ENCODE results near the gene KCNAB1.
"Not testable (repeated sequence)": the region's sequence is repeated elsewhere in the genome, so short reads cannot be mapped to it uniquely, and the experiment has no call there.

Gene KCNAB1

GRCh38 chr3:156176629-156177210 lies 56.3 kb downstream of the KCNAB1 start:
- DNase-seq = no peak

DNA sequence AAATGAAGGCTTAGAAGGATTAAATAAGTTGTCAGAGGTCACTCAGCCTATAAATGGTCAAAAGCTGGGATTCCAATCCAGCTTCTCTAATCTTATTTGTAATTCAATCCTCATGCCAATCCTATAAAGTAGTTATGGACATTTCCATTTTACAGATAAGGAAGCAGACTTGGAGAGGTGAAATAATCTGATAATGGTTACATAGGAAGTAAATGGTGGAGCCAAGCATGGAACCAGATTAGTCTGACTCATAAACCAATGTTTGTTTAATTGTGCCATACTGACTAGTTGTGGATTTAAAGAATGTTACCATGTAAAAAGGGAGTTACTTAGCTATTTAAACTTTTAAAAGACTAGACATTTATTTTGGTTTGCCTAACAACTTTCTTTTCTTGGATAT lies 59.7 kb downstream of the KCNAB1 start:
- no peak for DNase-seq

GRCh38 chr3:156181509-156181908 lies 61.1 kb downstream of the KCNAB1 start:
- DNase-seq = no peak

GRCh38 chr3:156183396-156183795 lies 63.0 kb downstream of the KCNAB1 start:
- DNase-seq = no peak

DNA sequence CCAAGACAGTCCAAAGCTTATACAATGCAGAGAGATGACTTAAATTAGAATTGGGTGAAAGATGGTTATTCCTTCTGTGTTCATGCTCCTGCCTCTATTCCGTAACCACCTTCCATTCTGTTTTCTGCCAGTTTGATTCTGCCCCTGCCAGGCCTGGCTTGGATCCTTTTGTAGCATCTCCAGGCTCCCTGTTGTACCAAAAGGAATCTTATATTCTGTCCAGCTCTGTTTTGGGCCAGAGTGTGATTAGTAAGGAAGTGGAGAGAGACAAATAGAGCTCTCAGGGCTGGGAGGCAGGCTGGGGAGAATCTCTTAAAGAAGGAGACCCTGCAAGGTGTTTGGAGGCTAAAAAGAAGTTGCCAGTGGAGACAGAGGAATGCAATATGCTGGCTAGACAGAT lies 63.8 kb downstream of the KCNAB1 start:
- no peak for DNase-seq

GRCh38 chr3:156187146-156187769 lies 66.9 kb downstream of the KCNAB1 start:
- DNase-seq = no peak

DNA sequence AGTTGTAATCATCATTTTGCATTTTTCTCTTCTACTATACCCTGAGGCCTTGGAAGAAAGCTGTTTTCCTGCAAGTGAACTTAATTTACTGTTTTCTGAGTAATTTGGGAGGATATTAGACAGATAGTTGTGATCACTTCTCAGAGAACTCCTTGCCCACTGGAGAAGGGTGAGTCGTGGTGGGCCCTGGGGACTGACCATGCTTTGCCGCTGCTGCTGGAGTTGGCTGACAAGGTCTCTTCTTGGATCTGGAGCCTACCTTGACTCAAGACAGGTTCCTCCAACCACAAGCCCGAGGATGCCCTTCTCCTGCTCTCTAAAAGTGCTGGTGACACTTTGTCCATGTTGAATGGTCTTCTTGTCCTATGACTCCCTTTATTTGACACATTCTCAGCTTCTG lies 68.4 kb downstream of the KCNAB1 start:
- no peak for DNase-seq

- no peak for DNase-seq
These were observed 69.5 kb downstream of the KCNAB1 start for GRCh38 chr3:156189927-156190326.

DNA sequence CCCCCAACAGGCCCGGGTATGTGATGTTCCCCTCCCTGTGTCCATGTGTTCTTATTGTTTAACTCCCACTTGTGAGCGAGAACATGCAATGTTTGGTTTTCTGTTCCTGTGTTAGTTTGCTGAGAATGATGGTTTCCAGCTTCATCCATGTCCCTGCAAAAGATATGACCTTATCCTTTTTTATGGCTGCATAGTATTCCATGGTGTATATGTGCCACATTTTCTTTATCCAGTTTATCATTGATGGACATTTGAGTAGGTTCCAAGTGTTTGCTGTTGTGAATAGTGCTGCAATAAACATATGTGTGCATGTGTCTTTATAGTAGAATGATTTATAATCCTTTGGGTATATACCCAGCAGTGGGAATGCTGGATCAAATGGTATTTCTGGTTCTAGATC lies 74.6 kb downstream of the KCNAB1 start:
- not testable (repeated sequence) for DNase-seq

- not testable (repeated sequence) for DNase-seq
These were observed 76.8 kb downstream of the KCNAB1 start for GRCh38 chr3:156197152-156197551.

GRCh38 chr3:156201411-156202405 lies 81.3 kb downstream of the KCNAB1 start:
- DNase-seq = no peak

- no peak for DNase-seq
These were observed 85.8 kb downstream of the KCNAB1 start for GRCh38 chr3:156206157-156206556.

DNA sequence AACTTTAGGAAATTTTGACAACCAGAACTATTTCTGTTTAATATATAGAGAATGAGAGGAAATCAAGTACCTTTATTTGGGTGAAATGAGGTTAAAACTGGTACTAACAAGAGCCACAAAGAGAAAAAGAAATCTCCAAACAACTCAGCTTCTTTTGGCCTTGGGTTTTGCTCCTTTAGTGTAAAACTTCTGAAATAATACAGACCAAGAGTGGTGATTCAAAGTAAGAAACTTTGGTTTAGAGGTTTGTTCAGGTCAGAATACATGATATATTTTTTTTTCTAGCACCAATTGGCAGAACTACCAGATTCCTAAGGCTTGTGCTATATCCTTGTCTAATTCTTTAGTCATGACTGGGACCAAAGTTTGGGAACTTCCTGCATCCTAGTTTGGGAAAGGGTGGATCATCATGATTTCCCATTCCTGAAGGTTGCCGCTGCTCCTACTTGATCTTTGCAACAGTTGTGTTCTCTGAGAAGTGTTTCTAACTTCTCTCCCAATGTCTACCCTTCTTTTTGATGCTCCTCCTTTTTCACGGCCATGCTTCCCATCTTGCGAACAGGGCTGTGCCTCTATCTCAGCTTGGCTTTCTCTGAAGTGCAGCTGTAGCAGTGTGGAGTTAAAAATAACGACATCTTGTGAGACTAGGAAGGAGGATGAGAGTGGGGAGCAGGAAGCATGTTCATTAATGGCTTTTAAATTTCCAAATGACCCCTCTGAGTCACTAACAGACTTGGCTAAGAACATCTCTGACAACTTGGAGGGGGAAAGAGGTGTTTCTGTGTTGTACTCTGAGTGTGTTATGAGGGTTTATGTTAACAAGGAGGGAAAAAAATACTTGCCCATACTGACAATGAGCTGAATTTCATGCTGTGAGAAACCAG lies 87.7 kb downstream of the KCNAB1 start:
- DNase-seq = no peak

GRCh38 chr3:156209631-156210335 lies 89.4 kb downstream of the KCNAB1 start:
- no peak for DNase-seq

DNA sequence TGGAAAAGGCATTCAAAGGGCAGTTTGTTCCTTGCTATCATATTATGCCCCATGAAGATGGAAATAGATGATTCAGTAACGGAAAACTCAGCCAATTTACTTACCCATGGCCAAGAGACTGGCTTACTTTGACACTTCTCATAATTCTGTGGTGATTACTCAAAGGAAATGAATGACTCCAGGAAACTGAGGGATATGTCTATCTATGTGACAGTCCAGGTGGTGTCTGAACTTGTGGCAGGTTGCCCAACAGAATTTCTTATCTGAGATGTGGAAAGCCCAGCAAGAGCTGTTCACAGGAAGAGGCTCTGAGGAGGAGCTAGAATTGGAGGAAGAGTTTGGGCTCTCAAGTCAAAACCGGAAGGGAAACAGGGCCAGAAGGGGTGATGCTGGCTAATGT lies 91.2 kb downstream of the KCNAB1 start:
- no peak for DNase-seq

DNA sequence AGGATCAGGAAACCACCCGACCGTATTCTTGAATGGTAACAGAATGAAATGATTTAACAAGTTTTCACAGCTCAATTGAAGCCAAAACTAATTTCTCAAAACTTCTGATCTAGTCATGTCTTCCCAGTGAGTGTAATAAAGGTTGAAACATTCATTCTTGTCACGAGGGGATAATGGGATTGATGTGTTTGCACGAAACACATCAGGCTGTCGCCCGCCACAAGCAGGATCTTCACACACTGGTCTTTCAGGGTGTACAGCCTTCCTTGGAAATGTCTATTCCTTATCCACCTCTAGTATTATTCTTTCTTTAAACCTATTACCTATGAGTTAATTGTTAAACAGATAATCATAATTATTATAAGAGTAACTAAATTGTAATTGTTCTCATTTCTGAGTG lies 94.3 kb downstream of the KCNAB1 start:
- DNase-seq = no peak

DNA sequence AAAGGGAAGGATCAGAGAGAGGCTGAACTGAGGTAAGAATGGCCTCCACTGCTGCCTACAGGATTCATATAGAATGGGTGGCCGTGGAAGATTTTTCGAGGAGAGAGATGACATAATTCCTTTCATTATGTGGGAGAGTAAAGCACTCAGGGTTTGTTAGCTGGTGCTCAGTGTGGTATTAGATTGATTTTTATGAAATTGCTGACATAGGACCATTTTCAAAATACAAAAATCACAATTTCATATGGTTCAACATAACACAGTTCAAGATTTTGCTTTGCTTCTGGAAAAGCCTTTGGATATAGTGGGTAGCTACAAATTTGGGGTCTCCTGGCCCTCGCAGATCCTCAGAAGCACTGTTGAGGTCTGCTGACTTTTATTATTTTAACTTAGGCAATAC lies 95.4 kb downstream of the KCNAB1 start:
- DNase-seq = no peak

DNA sequence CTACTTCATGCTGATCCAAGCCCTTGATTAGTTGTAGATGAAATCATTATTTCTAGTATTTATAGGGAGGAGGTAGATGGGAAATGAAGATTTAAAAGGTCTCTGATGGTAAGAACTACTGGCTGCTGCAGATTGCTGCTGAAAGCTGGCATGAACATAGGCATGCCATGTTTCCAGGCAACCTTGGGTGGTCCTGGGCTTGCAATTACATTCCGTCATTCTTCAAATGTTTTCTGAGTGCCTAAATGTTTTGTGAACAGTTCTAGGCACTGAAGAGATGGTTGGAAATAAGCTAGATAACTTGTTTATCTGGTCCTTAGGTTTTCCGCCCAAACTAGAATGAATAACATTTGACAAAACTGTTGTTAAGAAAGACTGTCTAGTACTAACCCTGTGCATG lies 95.8 kb downstream of the KCNAB1 start:
- DNase-seq = no peak

GRCh38 chr3:156216852-156217251 lies 96.5 kb downstream of the KCNAB1 start:
- no peak for DNase-seq

- DNase-seq = no peak
These were observed 97.4 kb downstream of the KCNAB1 start for GRCh38 chr3:156217674-156218352.

DNA sequence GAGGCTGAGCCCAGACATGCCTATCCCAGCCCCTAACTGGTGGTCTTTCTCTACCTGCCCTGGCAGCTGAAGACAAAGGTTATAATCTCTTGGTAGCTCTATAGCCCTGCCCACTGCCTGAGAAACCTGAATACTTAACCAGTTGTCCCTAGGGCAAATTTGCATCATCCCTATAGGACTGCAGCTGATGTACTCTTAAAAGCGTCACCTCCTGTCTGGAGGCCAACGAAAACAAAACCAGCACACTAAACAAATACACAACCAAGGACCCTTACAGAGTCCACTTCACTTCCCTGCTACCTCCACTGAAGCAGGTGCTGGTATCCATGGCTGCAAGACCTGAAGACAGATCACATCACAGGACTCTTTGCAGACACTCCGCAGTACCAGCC lies 98.0 kb downstream of the KCNAB1 start:
- DNase-seq = no peak

GRCh38 chr3:156222381-156222780 lies 102.0 kb downstream of the KCNAB1 start:
- not testable (repeated sequence) for DNase-seq

All from activated gamma-delta T cell treated with Interleukin-2 at 50 U/mL for 16 hours (primary cell).